Measurements from ENCODE around the gene WDR27.

WDR27 gene

DNA sequence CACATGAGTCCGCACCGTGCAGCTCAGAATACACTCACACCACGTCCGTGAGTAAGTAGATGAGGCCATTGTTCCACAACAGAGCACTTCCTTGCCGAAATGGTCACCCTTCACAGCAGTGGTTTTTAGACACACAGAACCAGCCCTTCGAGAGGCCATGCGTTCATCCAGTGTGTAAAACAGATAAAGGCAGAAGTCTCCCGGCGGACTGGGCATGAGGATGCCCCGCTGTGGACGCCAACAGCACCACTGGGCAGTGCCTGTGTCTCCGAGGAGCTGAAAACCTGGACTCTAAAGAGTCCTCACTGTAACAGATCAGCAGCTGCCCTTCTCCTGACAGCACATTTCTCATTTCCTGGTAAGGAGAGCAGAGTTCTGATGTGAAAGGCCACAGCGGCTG is 75.2 kb downstream of the WDR27 start:
- H3K27ac ChIP-seq, result no peak overlapping the region
- TF ChIP-seq, protein P1, sequence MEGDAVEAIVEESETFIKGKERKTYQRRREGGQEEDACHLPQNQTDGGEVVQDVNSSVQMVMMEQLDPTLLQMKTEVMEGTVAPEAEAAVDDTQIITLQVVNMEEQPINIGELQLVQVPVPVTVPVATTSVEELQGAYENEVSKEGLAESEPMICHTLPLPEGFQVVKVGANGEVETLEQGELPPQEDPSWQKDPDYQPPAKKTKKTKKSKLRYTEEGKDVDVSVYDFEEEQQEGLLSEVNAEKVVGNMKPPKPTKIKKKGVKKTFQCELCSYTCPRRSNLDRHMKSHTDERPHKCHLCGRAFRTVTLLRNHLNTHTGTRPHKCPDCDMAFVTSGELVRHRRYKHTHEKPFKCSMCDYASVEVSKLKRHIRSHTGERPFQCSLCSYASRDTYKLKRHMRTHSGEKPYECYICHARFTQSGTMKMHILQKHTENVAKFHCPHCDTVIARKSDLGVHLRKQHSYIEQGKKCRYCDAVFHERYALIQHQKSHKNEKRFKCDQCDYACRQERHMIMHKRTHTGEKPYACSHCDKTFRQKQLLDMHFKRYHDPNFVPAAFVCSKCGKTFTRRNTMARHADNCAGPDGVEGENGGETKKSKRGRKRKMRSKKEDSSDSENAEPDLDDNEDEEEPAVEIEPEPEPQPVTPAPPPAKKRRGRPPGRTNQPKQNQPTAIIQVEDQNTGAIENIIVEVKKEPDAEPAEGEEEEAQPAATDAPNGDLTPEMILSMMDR (conservative IDR thresholded peaks at IDR 0.05), result no peak

DNA sequence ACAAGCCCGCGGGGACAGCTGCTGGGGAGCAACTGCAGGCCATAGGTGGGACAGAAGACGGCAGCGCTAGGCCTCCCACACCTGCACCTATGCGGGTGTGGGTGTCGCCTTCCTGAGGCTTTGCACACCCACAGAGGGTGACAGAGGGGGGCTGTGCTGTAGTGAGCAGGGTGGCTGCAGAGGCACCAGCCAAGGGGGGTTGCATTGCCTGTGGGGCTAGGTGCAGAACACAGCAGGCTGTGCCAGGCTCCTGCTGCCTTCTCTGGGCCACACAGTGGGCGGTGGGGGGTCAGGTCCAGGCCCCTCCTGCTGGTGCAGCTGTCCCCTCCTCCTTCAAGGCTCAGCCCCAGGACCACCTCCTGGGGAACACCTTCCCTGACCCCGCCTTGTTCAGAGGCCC is 75.7 kb downstream of the WDR27 start:
- H3K27ac ChIP-seq, result no peak overlapping the region
- TF ChIP-seq, protein P1 (conservative IDR thresholded peaks at IDR 0.05), result no peak

GRCh38 chr6:169625376-169625775 is 76.5 kb downstream of the WDR27 start:
- H3K27ac ChIP-seq, result no peak overlapping the region
- TF ChIP-seq, protein P1 (conservative IDR thresholded peaks at IDR 0.05), result no peak

DNA sequence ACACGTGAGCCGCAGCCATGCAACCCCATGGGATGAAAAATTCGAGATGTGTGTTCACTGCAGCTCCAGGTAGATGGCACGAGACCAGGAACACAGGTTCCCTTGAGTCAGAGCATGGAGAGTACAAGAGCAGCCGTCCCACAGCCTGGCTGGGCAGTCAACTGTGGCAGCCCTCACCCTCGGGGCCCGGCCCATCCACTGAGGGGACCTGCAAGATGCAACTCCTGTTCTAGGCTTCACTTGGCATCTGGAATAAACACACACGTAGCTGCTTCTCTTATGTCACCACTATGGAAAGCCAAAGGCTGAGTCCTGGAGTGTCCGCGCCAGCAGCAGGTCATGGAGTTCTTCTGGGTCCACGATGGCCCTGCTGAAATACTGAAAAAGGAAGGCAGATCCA is 77.0 kb downstream of the WDR27 start:
- TF ChIP-seq, protein P1 (conservative IDR thresholded peaks at IDR 0.05), result no peak
- no peak overlapping the region for H3K27ac ChIP-seq

DNA sequence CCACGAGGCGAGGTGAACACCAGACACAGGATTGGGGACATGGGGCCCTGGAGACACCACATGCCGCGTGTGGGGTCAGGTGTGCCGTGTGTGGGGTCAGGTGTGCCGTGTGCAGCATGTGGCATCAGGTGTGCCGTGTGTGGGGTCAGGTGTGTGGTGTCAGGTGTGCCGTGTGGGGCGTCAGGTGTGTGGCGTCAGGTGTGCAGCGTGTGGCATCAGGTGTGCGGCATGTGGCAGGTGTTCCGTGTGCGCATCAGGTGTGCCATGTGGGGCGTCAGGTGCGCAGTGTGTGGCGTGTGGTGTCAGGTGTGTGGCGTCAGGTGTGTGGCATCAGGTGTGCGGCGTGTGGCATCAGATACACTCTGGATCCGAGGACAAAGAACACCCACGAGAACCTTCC is 77.9 kb downstream of the WDR27 start:
- no peak overlapping the region for H3K27ac ChIP-seq
- TF ChIP-seq, protein P1 (conservative IDR thresholded peaks at IDR 0.05), result no peak

GRCh38 chr6:169623343-169623742 is 78.5 kb downstream of the WDR27 start:
- no peak overlapping the region for H3K27ac ChIP-seq

DNA sequence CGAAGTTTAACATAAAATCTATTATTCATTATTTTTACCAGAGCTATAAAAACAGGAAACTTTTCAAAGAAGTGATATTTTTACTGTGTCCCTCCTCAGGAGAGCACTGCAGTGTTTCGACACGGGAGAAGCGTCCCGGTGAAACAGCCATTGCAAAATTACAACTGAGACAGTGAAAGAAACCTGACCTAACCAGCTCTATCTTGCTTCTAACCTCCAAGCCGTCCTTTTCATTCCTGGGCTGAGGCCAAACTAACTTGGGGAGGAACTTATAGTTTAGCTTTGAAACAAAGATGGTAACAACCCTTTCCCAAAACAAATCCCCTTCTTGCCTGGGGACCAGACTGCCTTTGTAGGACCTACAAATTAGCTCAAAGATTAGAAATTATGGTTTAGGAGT is 79.2 kb downstream of the WDR27 start:
- no peak overlapping the region for H3K27ac ChIP-seq
- TF ChIP-seq, protein P1 (conservative IDR thresholded peaks at IDR 0.05), result no peak

More at GRCh38 chr6:169623343-169623742, 78.5 kb downstream of the WDR27 start:
- TF ChIP-seq, protein P1 (conservative IDR thresholded peaks at IDR 0.05), result no peak

DNA sequence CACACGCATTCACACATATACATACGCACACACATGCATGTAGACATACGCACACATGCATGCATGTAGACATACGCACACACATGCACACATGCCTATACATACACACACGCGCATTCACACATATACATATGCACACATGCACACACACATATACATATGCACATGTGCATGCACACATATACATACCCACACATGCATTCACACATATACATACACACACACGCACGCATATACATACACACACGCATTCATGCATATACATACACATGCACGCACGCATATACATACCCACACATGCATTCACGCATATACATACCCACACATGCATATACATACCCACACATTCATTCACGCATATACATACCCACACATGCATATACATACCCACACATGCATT is 80.5 kb downstream of the WDR27 start:
- TF ChIP-seq, protein P1 (conservative IDR thresholded peaks at IDR 0.05), result no peak
- H3K27ac ChIP-seq, result no peak overlapping the region
